Islet of Langerhans (tissue), 1 donor: Measurements from ENCODE around the gene ULK2.
"Not testable (repeated sequence)": the region's sequence is repeated elsewhere in the genome, so short reads cannot be mapped to it uniquely, and the experiment has no call there.

ENCODE experiments used
- FAIRE-seq: peaks from one replicate; lab custom pipeline; 2011; peaks lifted over from hg19 to GRCh38; lab: Jason Lieb, UNC

Gene ULK2

GRCh38 chr17:19865021-19865420 lies 2.7 kb downstream of the ULK2 start:
- no peak for FAIRE-seq

- FAIRE-seq: not testable (repeated sequence)
These were observed 7.0 kb downstream of the ULK2 start for GRCh38 chr17:19860647-19861177.

GRCh38 chr17:19857640-19858039 lies 10.1 kb downstream of the ULK2 start:
- no peak for FAIRE-seq

GRCh38 chr17:19833914-19834313 lies 33.8 kb downstream of the ULK2 start:
- FAIRE-seq: no peak

- no peak for FAIRE-seq
These were observed 37.7 kb downstream of the ULK2 start for GRCh38 chr17:19830061-19830460.

GRCh38 chr17:19812407-19812806 lies 55.3 kb downstream of the ULK2 start:
- no peak for FAIRE-seq

- FAIRE-seq: no peak
These were observed 62.7 kb downstream of the ULK2 start for GRCh38 chr17:19805006-19805405.

GRCh38 chr17:19800571-19800970 lies 67.2 kb downstream of the ULK2 start:
- no peak for FAIRE-seq

GRCh38 chr17:19799796-19800195 lies 67.9 kb downstream of the ULK2 start:
- no peak for FAIRE-seq

- no peak for FAIRE-seq
These were observed 71.3 kb downstream of the ULK2 start for GRCh38 chr17:19796457-19796856.

- no peak for FAIRE-seq
These were observed 75.7 kb downstream of the ULK2 start for GRCh38 chr17:19791918-19792550.

- FAIRE-seq: no peak
These were observed 79.9 kb downstream of the ULK2 start for GRCh38 chr17:19787733-19788357.

- no peak for FAIRE-seq
These were observed 81.9 kb downstream of the ULK2 start for GRCh38 chr17:19785854-19786253.

GRCh38 chr17:19781488-19782458 lies 86.0 kb downstream of the ULK2 start:
- no peak for FAIRE-seq

GRCh38 chr17:19780846-19781245 lies 86.9 kb downstream of the ULK2 start:
- FAIRE-seq: no peak

- FAIRE-seq: no peak
These were observed 94.2 kb downstream of the ULK2 start for GRCh38 chr17:19773534-19773933.

GRCh38 chr17:19771971-19772630 lies 95.6 kb downstream of the ULK2 start:
- no peak for FAIRE-seq

GRCh38 chr17:19770985-19771735 lies 96.6 kb downstream of the ULK2 start:
- no peak for FAIRE-seq

- FAIRE-seq: no peak
These were observed 97.6 kb downstream of the ULK2 start for GRCh38 chr17:19769946-19770652.

GRCh38 chr17:19768046-19768782 lies 99.5 kb downstream of the ULK2 start:
- FAIRE-seq: no peak
